HG03565 (cell line): ENCODE data around the gene HABP4.
A peak's percentile ranks its signal among the peaks of the same experiment; 100 is the strongest.

Experiments used
- ATAC-seq: cut with Tn5 transposase; IDR thresholded peaks from one replicate; pipeline ENCODE4 v1.9.1; 2021; ENCODE audit warnings: mild to moderate bottlenecking, moderate library complexity; ENCODE audit not compliant: unreplicated experiment

HABP4 gene

DNA sequence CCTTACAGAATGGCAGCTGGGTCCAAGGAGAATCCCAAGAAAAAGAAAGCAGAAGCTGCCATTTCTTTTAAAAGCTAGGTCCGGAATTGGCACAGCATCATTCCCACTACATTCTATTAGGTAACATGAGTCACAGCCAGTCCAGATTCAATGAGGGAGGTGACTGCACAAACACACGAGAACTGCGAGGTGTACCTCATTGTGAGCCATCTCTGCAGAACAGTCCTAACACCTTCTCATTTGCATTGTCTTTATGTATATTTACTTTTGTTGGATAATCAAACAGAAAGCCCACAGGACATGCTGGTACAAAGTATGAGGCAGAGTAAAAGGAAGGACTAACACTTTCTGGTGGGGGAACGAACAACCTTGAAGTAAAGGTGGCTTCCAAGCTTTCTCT lies 14.6 kb upstream of the HABP4 start:
- ATAC-seq, result no peak

DNA sequence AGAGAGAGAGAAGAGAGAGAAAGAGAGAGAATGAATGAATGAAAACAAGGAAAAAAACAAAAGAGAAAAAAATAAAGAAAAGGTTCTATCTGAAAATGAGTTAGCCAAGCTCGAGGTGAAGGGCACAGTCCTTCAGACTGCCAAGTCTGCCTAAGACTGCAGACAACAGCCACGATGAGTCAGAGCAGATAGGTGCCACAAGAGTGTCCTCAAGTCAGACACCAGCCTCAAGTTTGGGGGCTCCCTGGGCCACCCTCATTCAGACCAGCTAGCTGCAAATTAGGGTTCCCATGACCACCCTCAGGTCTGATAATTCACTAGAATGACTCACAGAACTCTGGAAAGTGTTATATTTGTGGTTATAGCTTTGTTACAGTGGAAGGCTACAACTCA lies 13.9 kb upstream of the HABP4 start:
- no peak for ATAC-seq

DNA sequence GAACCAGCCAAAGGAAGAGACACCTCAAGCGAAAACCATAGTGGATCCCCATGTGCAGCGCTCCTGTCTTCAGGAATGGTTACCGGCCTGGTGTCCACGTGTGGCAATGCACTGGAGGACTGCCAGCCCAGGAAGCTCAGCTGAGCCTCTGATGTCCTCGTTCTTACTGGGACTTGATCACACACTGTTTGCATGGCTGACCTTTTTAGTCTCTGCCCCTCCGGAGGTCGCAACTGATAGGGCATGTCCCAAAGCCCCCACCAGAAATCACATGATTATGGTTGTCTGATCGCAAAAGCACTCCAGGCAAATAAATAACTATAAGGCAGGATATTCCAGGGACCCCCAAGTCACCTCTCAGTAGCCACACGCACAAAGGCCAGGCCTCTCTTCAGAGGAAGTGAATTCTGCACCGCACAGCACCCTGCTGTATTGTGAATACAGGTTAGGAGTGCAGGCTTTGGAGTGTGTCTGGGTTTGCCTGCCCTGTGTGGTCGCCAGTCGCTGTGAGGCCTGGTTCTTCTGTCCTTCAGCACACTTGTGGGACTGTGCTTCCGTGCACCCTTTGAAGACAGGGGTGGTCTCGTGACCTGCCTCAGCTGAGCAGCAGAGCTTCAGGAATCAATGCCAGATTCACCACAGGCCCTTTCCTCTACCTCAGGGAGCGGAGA lies 13.4 kb upstream of the HABP4 start:
- no peak for ATAC-seq

DNA sequence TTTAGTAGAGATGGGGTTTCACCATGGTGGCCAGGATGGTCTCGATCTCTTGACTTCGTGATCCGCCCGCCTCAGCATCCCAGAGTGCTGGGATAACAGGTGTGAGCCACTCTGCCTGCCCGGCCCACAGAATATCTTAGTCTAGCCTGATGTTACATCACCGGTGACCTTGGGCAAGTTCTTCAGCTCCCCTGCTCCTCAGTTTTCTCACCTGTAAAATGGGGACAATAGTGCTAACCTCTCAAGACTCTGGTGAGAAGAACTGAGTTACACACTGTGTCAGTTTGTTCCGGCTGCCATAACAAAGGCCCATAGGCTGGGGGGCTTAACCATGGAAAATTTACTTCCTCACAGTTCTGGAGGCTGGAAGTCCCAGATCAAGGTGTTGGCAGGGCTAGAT lies 12.5 kb upstream of the HABP4 start:
- ATAC-seq, result no peak

DNA sequence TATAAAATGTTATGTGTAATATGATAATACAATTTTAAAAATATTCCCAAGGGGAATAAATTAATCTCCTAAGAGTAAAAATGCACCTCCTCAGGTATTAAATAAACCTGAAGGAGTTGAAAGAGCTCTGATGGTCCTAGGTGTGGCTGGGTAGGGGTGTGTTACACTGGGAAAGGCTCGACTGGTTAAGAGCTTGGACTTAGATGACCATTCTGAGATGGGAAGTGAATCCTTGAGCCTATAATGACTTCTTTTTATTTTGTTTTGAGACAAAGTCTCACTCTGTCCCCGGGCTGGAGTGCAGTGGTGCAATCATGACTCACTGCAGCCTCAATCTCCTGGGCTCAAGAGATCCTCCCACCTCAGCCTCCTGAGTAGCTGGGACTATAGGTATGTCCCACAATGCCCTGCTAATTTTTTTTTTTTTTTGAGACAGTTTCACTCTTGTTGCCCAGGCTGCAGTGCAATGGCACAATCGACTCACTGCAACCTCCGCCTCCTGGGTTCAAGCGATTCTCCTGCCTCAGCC lies 9.2 kb upstream of the HABP4 start:
- ATAC-seq, result no peak

DNA sequence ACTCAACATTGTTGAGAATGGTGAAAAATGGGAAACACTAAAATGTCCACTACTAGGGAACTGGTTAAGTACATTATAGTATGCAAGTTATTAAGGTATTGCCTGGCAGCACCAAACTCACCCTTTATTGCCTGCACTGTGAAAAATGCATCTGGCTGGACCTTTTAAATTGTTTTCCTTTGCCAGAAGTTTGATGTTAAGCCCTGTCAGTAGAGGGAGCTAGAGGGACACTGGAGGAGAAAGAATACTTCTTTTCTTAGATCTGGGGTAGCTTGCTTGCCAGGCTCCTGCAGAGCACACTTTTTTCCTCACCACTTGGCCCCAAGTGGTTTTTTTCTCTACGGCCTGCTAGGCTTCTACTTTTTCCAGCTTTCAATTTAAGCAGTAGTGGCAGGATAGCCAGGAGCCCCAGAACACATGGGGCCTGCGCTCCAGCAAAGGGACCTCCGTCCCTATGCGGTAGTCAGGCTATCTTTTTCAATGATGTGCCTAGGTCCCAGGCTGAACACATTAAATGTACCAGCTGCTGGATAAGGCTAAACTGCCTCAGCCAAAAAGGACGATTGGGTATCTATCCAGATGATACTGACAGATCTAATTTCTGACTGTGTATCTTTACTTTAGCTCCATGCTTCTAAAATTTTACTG lies 8.0 kb upstream of the HABP4 start:
- no peak for ATAC-seq

DNA sequence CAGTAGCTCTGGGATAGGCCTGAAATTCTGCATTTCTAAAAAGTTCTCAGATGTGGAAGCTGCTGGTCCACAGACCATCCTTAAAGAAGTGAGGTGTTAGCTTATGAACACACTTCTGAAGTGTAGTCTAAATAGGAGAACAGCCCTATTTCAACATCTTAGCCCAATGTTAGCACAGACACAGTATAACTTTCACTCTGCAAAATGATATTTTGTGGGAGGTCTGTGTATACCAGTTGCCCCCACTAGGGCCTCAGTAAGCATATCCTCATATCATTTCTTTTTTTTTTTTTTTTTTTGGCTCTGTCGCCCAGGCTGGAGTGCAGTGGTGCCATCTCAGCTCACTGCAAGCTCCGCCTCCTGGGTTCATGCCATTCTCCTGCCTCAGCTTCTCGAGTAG lies 7.5 kb upstream of the HABP4 start:
- no peak for ATAC-seq

DNA sequence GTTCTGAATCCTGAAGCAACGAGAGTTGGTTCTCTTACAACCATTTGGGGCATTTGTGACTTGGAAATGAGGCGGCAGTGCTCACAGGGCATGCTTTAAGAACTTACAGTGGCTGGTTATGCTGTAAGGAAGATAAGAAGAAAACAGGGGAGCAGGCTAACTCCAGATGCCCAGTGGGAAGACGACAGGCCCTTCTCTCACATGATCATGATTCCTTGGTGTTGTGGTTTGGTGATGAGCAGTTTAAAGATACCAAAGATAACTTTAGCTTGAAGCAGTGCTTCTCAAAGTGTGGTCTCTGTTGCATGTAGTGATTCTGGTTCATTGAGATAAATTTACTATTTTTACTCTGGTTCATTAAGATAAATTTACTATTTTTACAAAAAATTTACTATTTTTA lies 2.6 kb upstream of the HABP4 start:
- no peak for ATAC-seq

DNA sequence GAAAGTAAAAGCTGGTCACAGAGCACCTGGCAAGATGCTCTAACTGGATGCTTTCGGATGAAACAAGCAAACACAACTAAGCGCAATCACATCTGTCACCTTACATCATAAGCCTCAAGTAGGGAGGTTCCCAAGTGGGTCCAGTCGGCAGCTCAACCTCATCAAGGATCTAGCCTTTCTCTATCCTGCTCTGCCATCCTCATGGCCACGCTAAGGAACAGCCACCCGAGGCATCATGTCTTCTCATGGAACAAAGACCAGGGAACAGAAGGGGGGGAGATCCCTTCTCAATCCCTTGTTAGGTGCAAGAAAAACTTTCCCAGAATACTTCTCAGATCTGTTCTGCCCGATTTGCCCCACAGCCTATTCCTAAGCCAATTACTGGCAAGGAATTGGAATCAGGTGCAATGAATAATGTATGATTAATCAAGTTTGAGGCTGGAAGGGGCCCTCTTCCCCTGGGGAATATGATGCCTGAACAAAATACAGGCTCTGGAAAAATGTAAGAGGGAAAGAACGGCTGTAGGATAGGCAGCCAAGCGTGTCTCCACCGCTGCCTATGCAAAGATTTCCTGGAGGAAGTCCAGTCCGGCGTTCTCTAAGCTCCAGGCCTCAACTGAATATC lies 1.3 kb upstream of the HABP4 start:
- no peak for ATAC-seq

DNA sequence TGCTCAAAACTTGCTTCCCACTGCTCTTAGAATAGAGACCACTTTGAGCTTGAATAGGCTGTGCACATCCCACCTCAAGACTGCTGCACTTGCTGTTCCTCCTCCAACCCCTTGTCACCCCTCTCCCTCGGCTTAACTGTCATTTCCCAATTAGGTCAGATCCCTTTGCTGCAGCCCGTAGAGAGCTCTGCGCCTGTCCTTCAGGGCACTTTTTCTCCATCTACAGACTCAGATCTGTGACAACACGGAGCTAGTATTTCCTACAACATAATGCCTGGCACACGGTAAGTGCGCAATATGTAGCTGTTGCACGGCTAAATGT lies 485 bp upstream of the HABP4 start:
- peak; percentile 15 for ATAC-seq

DNA sequence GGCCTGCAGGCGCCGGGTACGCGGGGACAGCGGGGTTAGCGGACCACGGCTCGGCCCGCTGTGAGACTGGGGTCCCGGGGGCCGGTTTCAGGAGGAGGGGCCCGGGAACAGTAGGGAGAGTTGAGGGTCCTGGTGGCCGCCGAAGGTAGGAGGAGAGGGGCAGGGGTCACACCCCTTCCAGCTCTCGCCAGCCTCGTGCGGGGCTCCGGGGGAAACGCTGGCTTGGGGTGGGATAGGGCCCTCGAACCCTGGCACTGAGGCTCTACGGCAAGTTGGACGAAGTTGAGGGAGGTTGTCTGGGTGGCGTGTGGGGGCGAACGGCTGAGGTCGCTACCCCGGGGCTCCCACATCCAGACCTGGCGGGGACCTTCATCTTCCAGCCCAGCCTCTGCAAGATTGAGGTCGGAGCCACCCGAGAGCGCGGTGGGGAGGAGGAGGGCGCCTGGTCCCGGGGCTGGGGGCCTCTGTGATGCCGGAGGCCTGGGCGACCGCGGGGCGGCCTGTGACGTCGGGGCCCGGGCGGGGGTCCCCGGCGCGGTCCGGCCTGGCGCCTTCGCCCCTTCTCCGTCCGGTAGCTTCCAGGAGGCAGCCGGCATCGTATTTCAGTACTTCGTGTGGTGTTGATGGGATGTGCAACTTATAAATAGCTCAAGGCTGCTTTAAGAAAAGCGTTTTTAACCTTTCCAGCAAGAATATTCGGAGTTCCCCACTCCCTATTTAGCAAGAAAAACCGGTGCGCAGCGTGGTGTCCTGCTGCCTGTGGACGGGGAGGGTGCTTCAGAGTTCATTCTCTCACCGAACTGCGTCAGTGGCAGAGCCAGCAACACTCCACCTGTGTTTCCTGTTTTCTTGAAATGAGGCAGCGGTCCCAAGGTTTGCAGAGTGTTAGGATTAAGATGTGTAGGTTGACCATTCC lies 902 bp downstream of the HABP4 start:
- no peak for ATAC-seq

DNA sequence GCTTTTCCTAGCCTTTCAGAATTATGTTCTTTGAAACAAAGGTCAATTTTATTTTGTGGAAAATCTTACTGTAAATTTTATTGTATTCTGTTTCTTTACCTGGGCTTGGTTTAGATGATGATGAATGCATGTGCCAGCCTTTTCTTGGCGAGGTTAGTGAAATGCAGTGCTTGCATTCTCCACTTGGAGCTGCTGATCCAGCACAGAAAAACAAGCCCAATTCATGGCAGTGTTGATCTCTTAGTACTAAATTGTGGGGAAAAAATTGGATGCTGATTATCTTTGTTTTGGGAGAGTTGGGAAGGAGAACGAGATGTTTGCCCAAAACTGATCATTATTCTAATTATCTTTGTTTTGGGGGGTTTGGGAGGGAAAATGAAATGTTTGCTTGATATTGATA lies 3.7 kb downstream of the HABP4 start:
- no peak for ATAC-seq

DNA sequence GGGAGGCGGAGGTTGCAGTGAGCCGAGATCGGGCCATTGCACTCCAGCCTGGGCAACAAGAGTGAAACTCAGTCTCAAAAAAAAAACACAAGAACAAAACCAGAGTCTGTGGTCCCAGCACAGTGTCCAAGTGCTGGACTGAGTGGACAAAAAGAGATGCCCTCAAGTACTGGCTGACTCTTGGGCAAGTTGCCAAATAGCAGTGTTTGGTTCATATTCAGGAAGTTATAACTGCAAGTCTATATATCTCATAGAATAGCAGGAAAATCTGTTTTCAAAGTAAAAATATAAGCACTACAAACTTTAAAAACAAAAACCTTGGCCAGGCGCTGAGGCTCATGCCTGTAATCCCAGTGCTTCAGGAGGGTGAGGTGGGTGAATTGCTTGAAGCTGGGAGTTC lies 7.3 kb downstream of the HABP4 start:
- no peak for ATAC-seq

DNA sequence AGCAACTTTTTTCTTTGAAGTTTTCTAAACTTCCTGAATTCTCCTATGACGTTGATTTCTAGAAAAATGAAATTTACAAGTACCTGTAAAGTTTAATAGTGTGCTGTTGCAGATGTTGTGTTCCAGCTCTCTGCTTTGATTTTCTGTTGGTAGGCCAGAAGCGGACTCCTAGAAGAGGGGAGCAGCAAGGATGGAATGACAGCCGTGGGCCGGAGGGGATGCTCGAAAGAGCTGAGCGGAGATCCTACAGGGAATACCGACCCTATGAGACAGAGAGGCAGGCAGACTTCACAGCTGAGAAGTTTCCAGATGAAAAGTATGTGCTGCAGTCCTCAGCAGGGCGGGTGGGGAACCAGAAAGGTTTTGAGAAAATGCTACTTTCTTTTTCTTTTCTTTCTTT lies 8.3 kb downstream of the HABP4 start:
- no peak for ATAC-seq

DNA sequence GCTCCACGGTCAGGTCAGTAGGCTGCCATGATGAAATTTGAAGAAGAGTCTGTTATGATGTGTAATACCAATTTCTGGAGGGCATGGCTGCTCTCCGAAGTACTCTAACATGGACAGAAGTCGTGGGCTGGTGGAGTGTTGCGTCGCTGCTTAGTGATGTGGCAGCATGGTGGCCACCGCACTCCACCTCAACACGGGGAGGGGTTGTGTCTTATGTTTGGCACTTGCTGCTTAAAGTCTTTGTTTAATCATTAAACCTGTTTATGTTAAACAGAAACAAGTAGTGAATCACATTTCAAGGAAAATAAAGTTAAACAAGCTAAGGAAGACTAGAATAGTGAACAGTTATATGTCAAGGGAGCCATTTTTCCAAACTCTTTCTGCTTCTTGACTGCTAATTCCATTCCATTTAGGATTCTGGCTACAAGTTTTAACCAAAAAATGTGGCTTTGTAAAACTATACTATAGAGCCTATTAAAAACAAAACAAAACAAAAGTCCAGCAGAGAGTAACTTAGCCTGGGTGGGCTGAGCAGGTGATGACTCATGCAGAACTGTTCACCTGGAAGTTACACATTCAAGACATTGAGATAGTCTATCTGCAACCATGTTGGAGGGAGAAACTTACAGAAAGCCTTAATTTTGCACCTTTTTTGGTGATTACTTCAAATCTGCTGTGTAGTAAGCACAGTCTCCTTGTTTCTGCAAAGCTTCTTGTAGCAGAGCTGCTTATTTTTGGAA lies 9.5 kb downstream of the HABP4 start:
- ATAC-seq, result no peak

DNA sequence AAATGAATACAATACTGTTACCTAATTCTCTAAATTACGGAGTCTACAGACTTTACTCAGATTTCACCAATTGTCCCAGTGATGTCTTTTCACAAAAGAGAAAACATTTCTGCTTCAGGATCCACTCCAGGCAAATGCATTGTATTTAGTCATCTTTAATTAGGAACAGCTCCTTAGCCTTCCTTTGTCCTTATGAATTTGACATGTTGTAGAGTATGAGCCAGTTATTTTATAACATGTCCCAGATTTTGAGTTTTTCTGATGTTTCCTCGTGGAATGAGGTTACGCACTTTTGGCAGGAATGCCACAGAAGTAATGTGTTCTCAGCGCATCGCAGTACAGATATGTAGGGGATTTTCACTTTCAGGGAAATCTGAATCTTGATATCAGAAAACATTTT lies 10.5 kb downstream of the HABP4 start:
- ATAC-seq, result no peak

DNA sequence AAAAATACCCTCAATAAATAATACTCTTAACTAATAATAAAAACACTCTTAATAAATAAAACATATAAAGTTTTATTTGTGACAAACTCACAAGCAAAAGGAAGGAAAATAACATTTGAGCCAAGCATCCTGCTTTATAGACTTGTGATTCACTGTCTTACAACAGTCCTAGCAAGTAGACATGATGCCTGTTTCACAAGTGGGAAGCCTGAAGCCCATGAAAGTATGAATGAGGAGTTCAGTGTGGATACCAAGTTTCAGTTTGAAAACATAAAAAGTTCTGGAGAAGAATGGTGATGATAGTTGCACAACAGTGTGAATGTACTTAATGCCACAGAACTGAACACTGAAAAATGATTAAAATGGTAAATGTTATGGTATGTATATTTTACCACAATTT lies 10.9 kb downstream of the HABP4 start:
- ATAC-seq, result no peak

DNA sequence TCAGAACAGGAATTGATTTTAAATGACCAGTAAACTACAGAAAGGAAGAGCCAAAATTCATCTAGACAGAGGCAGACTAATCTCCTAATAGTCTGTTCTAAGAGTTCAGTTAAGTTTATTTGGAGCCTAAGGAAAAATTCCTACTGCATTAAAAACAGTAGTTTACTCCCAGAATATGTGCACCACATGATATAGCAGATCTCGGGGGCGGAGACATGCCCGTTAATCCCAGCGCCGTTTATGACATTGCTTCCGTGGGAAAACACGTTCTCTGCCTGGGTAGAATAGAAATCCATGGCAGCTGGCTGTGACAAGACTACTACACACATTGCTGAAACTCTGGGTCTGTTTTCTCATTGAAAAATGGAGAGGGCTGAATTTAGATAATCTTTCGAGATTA lies 11.4 kb downstream of the HABP4 start:
- no peak for ATAC-seq

DNA sequence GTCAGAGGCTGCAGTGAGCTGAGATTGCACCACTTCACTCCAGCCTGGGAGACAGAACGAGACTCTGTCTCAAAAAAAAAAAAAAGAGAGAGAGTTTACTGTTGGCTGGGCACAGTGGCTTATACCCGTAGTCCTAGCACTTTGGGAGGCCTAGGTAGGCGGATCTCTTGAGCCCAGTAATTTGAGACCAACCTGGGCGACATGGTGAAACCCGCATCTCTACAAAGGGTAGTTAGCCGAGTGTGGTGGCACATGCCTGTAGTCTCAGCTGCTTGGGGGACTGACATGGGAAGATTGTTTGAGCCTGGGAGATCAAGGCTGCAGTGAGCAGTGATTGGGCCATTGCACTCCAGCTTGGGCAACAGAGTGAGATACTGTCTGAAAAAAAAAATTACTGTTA lies 12.6 kb downstream of the HABP4 start:
- no peak for ATAC-seq

DNA sequence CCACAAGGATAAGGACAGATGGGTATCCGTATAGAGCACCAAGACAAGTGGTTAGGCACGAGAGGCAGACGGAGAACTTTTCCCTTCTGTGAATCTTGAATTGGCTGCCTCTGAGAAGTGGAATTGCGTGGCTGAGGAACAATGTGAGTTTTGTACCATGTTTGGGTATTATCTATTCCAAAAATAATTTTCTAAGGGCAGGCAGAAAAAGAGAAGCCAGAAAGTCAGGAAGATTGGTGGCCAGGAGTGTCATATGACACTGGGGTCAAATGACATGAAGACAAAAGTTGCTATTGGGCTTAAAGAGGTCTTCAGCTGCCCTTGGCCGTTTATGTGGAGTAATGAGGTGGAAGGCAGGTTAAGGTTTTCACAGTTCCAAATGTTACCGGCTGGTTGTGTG lies 14.5 kb downstream of the HABP4 start:
- no peak for ATAC-seq

DNA sequence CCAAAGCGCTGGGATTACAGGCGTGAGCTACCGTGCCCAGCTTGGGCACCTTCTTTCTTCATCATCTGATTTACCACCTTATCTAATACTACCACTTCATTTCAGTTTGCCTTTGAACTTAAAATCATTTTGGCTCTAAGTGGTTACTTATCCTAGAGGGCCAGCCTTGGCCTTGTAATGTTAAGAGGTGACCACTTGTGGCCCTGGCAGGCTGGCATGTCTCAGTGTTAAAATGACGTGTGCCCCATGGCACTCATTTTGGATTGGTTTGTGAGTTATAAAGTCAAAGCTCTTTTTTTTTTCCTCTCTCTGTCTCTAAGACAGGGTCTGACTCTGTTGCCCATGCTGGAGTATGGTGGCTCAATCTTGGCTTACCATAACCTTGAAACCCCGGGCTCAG lies 17.8 kb downstream of the HABP4 start:
- no peak for ATAC-seq
